GM12878 (cell line): Measurements from ENCODE around the gene WDR31. TPM values are rescaled to one million over a fixed set of nuclear protein-coding genes. Genes with fewer than 3 reads are reported as not detected.

Source experiments
- BACH1 ChIP-seq: fragments of 450-650 bp; IDR thresholded peaks from 2 replicates; pipeline ENCODE4 v1.6.1; 2017; ENCODE audit warnings: mild to moderate bottlenecking, borderline replicate concordance
- ETV6 ChIP-seq, 2 experiments: fragments of 450-650 bp in 1 of 2; IDR thresholded peaks in 1 of 2; conservative IDR thresholded peaks in 1 of 2; 2 replicates each; pipeline ENCODE4 v1.6.1; 2014; ENCODE audit warnings: antibody characterized with exemption in 1 of 2, borderline replicate concordance in 1 of 2, low read depth in 1 of 2, mild to moderate bottlenecking in 1 of 2, moderate library complexity in 1 of 2
- NFYB ChIP-seq: IDR thresholded peaks from 2 replicates; pipeline ENCODE4 v1.6.1; 2011; ENCODE audit warnings: low read depth, mild to moderate bottlenecking, low read length, improper control_type of control experiment, moderate library complexity; ENCODE audit not compliant: insufficient read depth
- SIN3A ChIP-seq: IDR thresholded peaks from 2 replicates; pipeline ENCODE4 v1.6.1; 2012; ENCODE audit warnings: low read depth, low read length, improper control_type of control experiment
- SKIL ChIP-seq: fragments of 450-650 bp; IDR thresholded peaks from 2 replicates; pipeline ENCODE4 v1.6.1; 2017; ENCODE audit warnings: mild to moderate bottlenecking, low read depth, inconsistent platforms; ENCODE audit not compliant: poor library complexity, severe bottlenecking
- STAT3 ChIP-seq: IDR thresholded peaks from 2 replicates; pipeline ENCODE4 v1.6.1; 2011; ENCODE audit warnings: low read depth, low read length, improper control_type of control experiment
- SUZ12 ChIP-seq: fragments of 200-600 bp; sonication (generic); IDR thresholded peaks from one replicate; pipeline ENCODE4 v1.6.1; 2018; ENCODE audit warnings: antibody characterized with exemption, mild to moderate bottlenecking; ENCODE audit not compliant: unreplicated experiment
- polyA plus RNA-seq, 11 experiments: library from polyadenylated mRNA; depleted of rRNA in 4 of 11; unstranded in 6 of 11; stranded (reverse) in 5 of 11; fragments of >200 nt; fragmentation: Nextera tagmentation in 4 of 11; fragmentation: Illumina TruSeq in 1 of 11; extraction: Ambion mirVana in 4 of 11; extraction: Trizol in 1 of 11; gene quantifications; 1 replicate in 1 of 11; 2 replicates in 10 of 11; pipeline versions ENCODE4 v1.2.1 to v1.2.3, GENCODE V29; 2011 to 2016; ENCODE audit warnings: inconsistent platforms in 2 of 11, missing spikeins in 2 of 11, low read depth in 1 of 11
- total RNA-seq, 4 experiments: library from RNA; depleted of rRNA in 3 of 4; stranded (reverse); fragments of >200 nt in 3 of 4; fragmentation: Illumina TruSeq in 1 of 4; extraction: Trizol in 1 of 4; gene quantifications; 2 replicates each; pipeline versions ENCODE4 v1.2.1 to v1.2.3, GENCODE V29; 2013 to 2021
- TF ChIP-seq, protein P1 (sequence below): fragments of 450-650 bp; IDR thresholded peaks from 2 replicates; pipeline ENCODE4 v1.6.1; 2017; ENCODE audit warnings: mild to moderate bottlenecking, moderate library complexity
- TF ChIP-seq, protein P2 (sequence below): fragments of 450-650 bp; IDR thresholded peaks from 2 replicates; pipeline ENCODE4 v1.6.1; 2018; ENCODE audit warnings: borderline replicate concordance, mild to moderate bottlenecking; ENCODE audit not compliant: partially characterized antibody

WDR31 gene
- total and polyA plus RNA-seq, 10 of the 15 experiments (the other 5 are each of a cell fraction or from before 2014, with no cell fraction given), result 0.26 to 1.7 (median 0.79) TPM

- TF ChIP-seq, protein P1, sequence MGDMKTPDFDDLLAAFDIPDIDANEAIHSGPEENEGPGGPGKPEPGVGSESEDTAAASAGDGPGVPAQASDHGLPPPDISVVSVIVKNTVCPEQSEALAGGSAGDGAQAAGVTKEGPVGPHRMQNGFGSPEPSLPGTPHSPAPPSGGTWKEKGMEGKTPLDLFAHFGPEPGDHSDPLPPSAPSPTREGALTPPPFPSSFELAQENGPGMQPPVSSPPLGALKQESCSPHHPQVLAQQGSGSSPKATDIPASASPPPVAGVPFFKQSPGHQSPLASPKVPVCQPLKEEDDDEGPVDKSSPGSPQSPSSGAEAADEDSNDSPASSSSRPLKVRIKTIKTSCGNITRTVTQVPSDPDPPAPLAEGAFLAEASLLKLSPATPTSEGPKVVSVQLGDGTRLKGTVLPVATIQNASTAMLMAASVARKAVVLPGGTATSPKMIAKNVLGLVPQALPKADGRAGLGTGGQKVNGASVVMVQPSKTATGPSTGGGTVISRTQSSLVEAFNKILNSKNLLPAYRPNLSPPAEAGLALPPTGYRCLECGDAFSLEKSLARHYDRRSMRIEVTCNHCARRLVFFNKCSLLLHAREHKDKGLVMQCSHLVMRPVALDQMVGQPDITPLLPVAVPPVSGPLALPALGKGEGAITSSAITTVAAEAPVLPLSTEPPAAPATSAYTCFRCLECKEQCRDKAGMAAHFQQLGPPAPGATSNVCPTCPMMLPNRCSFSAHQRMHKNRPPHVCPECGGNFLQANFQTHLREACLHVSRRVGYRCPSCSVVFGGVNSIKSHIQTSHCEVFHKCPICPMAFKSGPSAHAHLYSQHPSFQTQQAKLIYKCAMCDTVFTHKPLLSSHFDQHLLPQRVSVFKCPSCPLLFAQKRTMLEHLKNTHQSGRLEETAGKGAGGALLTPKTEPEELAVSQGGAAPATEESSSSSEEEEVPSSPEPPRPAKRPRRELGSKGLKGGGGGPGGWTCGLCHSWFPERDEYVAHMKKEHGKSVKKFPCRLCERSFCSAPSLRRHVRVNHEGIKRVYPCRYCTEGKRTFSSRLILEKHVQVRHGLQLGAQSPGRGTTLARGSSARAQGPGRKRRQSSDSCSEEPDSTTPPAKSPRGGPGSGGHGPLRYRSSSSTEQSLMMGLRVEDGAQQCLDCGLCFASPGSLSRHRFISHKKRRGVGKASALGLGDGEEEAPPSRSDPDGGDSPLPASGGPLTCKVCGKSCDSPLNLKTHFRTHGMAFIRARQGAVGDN, result no peak
- TF ChIP-seq BACH1 (no peak), SKIL (no peak), ETV6 (conservative IDR thresholded peaks at IDR 0.05 in 1 of 2, IDR thresholded peaks at IDR 0.05 in 1 of 2; ENCODE audit: borderline replicate concordance in 1 of 2, low read depth in 1 of 2) (no peak), NFYB (no peak), SUZ12 (no peak), STAT3 (no peak), SIN3A (no peak)
- TF ChIP-seq, protein P2, sequence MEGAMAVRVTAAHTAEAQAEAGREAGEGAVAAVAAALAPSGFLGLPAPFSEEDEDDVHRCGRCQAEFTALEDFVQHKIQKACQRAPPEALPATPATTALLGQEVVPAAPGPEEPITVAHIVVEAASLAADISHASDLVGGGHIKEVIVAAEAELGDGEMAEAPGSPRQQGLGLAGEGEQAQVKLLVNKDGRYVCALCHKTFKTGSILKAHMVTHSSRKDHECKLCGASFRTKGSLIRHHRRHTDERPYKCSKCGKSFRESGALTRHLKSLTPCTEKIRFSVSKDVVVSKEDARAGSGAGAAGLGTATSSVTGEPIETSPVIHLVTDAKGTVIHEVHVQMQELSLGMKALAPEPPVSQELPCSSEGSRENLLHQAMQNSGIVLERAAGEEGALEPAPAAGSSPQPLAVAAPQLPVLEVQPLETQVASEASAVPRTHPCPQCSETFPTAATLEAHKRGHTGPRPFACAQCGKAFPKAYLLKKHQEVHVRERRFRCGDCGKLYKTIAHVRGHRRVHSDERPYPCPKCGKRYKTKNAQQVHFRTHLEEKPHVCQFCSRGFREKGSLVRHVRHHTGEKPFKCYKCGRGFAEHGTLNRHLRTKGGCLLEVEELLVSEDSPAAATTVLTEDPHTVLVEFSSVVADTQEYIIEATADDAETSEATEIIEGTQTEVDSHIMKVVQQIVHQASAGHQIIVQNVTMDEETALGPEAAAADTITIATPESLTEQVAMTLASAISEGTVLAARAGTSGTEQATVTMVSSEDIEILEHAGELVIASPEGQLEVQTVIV, result no peak
These were observed 24.9 kb upstream of the WDR31 start (continued) for GRCh38 chr9:113364951-113365350.
